SW480 (cell line): Measurements from ENCODE around the gene SLC5A10.

Source experiments
- DNase-seq: peaks from one replicate; pipeline ENCODE4 v3.0.0-alpha.2; 2016; ENCODE audit warnings: low spot score

The SLC5A10 gene

DNA sequence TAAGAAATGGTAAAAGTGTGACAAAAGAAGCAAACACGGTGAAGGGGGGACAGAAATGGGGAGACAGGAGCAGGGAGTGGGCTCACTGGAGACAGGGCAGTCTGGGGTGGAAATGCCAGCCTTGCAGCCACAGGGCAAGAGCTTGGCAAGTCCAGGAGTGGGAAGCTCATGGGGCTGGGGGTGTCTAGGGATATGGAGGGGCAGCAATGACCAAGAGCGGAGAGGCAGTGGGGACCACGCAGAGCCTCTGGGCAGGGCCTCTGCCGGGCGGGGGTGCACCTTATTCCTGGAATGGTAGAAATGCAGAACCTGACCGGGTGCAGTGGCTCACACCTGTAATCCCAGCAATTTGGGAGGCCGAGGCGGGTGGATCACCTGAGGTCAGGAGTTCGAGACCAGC, 12.6 kb downstream of the SLC5A10 start:
- no peak for DNase-seq

DNA sequence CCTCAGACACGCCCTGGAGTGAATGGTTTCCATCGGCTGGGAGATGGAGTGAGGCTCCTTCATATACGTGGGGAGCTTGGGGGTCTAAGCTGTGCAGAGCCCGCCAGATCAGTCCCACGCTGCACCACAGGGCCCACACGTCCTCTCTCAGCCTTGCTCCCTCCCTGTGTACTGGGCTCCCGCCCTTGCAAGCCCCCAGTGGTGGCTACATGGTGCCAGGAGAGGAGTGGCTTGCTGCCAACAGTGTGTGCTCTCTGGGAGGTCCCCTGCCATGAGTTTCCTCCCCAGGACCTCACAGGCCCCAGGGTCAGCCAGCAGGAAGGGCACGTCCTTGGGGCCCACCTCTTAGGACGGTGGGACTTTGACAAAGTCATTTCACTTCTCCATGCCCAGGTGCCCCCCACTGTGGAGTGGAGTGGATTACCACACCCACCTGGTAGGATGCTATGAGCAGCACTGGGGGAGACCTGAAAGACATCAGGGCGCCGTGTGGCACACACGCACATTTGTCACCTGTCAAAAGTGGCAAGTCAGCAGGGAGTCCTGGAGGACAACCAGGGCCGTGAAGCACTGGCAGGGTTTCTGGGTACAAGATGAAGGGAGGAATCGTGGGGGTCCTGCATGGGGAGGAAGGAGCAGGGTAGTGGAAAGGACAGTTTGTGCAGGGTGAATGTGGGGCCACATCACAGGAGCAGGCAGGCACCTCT, 13.7 kb downstream of the SLC5A10 start:
- DNase-seq = no peak

DNA sequence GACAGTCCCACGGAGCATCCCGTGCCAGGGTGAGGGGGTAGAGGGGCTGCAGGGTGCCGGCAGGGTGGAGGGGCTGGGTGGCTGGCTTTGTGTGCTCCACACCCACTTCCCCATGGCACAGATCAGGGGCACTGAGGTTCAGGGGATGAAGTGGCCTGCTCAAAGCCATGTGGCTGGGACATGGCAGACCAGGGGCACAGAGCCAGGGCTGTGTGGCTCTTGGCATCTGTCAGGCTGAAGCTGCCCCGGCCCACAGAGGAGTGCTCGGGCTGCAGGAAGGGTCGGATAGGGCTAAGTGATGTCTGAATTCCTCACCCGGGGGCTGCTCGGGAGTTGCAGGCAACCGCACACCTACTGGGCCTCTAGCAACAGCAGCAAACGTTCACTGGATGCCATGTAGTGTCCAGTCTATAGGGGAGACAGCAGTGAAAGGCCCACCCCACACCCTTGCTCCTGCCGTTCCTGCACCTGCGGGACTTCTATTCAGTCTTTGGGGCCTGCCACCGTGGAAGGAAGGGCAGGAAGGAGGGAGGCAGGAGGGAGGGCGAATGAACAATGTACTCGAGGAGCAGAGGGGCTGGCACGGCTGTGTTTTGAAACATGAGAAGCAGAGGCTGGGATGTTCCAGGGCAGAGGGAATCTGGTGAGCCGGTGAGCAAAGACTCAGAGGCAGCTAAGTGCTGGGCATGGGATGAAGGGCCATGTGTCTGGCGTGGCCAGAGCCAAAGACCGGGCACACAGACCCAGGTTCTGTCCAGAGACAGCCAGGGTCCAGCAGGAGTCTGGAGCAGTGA, 15.1 kb downstream of the SLC5A10 start:
- no peak for DNase-seq

DNA sequence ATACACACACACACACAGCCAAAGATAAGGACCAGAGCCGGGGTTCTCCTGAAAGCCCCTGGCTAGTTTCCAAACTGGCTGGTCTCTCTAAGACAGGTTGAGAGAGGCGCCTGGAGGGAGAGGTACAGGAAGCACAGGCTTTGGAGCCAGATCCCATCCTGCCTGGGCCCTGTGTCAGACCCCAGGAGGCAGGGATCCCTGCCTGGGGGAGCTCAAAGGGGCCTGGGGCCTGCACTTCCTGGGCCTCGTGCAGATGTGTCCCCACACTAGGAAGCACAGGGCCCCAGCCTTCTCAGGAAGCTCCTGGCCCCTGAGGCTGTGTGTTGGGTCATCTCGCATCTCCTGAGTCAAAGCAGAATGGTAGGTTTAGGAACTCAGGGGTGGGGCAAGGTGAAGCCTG, 16.0 kb downstream of the SLC5A10 start:
- no peak for DNase-seq

DNA sequence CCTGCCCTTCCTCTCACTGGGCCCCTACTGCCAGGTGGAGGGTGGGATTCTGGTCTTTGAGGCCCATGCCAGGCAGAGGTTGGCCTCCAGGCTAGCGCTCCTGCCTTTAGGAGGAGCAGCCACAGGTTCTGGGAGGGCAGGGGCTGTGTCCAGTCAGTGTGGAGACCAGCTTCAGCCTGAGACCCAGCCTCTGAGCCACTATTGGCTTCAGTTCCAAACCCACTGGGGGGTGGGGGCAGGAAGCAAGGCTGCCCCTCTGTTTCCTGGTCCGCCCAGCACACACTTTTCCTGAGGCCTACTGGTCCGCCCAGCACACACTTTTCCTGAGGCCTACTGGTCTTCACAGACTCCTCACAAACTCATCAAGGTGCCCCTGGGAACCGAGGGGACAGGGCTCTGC, 16.4 kb downstream of the SLC5A10 start:
- DNase-seq = no peak

DNA sequence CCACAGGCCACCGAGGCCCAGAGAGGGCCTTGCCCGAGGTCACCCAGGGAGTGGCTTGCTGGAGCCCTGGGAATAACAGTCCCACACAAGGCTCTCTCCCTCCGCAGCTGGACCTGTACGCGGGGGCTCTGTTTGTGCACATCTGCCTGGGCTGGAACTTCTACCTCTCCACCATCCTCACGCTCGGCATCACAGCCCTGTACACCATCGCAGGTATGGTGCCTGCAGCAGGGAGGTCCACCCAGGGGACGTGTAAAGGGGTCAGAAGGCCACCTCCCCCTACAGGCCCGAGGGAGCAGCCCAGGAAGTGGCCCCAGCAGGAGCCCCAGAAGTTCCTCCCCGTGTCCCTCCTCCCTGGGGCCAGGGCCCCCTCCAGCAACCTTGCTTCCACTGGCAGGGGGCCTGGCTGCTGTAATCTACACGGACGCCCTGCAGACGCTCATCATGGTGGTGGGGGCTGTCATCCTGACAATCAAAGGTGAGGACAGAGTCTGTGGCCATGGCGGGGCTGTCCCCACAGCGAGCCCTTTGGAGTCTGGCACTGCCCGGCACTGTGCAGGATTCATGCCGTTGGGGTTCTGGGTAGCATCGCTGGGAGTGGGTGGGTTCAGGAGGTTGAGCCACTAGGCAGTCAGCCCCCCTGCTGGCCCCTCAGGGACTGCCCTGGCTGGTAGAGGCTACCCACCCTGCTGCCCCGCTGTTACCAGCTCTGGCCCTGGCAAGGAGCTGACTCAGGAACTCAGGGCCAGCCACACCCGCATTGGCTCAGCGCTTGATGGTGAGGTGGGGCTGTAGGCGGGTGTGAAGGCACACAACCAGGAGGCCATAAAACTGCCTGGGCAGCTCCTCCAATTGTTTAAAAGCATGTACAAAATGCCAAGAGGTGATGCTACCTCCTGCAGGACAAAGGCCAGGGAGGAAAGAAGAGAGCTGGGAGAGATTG, 17.3 kb downstream of the SLC5A10 start:
- peak; percentile 60 for DNase-seq

DNA sequence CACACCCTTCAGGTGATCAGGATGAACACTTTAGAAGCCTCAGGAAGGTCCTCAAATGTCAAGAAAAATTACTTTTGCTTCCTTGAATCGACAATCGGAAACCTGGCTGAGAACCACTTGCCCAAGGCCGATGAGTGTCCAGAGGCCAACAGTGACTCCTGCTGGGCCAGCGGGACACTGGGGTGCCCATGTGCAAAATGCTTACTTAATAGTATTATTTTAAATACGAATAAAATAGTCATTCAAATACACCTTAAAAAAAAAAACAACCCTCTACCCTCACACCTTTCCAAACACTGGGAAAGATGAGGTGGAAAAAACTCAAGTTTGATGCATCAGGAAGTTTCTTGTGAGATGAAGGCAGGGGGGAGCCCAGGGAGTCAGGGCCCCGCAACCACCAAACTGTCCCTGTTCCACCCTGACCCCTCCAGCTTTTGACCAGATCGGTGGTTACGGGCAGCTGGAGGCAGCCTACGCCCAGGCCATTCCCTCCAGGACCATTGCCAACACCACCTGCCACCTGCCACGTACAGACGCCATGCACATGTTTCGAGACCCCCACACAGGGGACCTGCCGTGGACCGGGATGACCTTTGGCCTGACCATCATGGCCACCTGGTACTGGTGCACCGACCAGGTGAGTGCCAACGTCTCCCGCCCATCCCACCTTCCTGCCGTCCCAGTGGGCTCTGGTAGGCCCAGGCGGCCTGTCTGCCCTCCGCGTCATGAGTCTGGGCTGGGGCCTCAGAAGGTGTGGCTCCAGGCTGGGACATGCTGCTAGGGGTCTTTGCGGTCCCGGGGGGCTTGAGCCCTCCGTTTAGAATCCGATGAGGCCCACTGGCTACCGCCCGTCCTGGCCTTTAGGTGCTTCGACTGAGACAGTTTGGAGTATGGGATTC, 18.9 kb downstream of the SLC5A10 start:
- no peak for DNase-seq

DNA sequence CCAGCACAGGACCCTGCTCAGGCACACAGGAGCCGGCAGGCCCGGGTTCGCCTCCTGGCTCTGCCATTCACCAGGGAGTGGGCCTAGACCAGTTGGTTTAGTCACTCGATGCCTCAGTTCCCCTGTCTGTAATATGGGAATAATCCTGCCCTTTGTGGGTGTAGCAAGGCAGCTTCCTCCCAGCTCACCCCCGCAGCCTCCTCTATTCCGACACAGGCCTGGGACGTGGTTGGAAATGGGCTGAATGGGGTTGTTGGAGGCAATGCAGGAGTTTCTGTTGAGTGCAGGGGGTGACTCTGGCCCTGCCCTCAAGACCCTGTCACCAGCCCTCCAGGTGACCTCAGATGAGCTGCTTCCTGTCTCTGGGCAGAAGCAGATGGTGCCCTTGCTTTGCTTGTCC, 19.8 kb downstream of the SLC5A10 start:
- no peak for DNase-seq

DNA sequence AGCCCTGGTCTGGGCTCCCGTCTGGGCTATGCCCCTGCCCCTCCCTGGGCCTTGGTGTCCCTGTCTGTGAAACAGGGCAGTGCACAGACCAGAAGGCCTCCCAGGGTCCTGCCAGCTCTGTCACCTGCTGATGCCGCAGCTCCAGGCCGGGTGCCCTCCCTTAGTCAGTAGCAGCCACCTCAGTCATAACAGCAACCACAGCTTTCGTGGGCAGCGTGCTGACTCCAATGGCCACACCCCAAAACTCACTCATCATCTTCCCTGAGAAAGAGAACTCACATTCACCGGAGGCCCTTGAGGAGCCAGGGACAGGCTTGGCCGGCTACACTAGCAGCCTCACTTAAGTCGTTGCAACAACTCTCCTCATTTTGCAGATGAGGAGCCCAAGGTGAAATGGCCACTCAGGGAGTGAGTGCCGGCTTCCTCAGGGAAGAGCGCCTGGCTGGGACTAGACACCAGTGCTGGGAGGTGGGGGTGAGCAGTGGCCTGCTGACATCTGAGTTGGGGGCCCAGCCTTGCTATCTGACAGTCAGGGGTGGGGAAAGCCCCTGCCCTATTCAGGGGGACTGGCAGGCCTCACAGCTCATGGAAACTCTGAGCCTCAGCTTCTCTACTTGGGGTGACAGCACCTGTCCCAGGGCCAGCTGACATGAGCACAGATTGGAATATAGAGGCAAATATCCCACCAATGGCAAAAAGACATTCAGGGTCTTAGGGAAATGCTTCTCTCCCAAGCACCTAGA, 22.6 kb downstream of the SLC5A10 start:
- no peak for DNase-seq

DNA sequence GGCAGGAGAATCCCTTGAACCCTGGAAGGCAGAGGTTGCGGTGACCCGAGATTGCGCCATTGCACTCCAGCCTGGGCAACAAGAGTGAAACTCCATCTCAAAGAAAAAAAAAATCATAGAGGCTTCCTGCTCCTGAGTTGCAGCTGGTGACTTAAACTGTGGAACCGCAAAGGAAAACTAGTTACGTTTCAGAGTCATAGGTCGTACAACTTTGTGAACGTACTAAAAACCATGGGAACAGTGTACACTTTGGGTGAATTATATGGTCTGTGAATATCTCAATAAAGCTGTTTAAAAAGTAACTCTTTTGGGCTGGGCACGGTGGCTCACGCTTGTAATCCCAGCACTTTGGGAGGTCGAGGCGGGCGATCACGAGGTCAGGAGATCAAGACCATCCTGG, 23.6 kb downstream of the SLC5A10 start:
- DNase-seq = no peak

DNA sequence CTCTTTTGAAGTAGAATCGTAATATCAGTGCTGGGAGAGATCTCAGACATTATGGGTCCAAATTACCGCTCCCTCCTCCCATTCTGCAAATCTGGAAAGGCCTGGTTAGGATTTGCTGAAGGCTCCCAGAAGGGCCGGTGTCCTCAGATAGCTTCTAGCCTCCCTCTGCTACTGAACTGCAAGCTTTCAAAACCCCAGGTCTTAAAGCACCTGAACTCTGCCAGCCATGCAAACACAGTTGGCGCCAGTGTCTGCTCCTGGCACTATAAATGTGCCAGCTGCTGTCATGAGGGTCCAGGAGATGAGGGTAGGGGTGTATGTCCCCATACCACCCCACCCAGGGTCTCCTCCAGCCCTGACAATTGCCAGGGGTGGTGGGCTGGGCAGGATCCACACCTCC, 24.2 kb downstream of the SLC5A10 start:
- DNase-seq = no peak

DNA sequence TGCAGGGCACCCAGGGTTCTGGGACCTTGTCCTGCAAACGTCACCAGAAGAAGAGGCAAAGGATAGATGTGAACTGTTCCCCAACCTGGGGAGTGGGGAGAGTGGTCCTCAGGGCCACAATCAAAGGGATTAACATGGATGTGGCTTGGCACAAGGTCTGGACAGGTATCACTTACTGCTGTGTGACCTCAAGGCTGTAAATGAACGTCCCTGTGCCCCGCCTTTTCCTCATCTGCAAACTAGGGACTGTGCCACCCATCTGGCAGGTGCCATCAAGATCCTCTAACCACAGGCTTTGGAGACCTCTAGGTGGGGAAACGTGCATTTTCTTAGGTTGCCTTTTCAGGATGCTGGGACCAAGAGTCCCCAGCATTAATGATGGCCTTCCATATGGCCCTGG, 25.1 kb downstream of the SLC5A10 start:
- no peak for DNase-seq

DNA sequence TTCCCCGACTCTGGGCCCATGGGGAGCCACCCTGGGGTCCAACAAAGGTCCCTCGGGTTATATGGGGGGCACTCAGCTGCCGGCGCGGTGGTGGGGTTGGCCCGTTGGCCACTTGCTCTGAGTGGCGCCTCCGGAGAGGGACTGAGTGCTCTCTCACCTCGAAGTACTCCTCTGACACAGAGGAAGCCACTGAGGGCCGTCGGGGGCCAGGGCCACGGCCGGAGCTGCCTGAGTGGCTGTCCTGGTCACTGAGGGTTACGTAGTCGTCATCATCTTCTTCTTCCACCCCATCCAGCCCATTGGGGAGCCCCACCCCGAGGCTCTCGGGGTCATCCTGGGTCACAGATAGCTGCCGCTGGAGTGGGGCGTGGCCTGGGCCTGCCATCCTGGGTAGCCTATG, 25.7 kb downstream of the SLC5A10 start:
- DNase-seq = no peak

DNA sequence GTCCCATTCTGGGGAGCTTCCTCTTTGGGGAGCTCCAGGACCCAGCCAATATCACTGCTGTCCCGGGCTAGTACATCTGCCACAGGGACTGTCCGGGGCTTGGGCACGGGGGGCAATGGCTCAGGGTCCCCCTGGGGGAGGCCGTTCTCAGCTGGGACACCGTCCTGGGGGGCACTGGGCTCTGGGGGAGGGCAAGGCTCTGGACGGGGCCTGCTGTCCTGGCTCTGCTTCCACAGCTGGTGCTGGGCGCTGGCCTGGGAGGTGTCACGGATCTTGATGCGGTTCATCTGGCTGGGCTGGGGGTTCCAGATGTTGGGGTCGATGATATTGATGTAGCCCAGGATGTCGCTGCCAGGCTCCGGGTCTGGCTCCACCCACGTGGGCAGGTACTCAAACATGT, 26.1 kb downstream of the SLC5A10 start:
- DNase-seq = no peak

DNA sequence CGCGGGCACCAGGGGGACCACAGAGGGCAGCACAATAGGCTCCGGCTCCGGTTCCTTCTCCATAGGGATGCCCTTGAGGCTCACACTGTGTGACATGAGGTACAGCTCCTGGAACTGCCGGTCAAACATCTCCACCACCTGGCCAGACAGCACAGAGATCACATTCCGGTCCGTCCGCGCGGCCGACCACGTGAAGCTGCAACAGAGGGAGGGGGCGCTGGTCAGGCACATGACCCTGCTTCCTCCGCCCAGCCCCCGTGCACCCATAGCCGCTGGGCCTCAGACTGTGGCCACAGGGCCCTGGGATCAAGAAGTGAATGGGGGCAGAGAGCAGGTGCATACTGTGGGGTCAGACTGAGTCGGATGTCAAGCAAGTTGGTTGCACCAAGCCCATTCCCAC, 26.7 kb downstream of the SLC5A10 start:
- DNase-seq = no peak

DNA sequence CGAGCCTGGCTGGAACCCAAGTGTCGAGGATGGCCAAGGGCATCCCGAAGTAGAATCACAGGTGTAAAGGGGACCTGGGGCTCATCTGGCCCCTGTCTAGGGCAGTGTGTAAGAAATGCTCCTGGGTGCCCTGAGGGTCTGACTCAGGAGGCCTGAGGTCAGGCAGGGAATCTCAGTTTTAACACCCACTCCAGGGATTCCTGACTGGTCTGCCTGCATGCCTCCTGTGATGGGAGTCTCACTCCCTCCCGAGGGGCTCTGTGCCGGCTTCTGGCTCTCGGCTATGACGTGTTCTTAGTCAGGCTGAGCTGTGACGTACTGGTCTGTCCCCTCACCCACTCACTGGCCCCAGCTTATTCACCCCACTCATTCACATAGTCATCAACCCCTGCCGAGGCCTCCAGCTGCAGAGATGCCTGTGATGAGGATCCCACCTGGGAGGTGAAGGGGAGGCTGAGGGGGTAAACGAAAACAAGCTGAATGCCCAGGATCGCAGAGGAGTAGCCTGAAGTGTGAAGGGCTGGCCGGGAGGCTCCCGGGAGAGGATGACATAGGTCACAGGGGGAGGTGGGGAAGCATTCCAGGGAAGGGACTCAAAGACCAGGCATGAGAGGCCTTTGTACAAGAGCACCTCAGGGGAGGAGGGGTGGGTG, 28.8 kb downstream of the SLC5A10 start:
- DNase-seq = no peak

DNA sequence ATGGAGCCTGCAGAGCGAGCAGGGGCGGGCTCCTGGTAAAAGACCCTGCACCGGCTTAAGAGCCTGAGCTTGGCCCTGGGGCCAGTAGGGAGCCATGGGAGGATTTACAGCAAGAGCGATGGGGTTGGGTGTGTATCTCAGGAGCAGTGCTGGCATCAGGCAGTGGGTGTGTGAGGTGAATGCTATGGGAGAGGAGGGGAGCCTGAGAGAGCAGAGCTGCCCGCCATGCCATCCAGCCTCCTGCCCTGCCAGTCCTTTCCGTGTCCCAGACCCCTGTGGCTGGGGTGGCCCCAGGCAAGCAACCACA, 29.3 kb downstream of the SLC5A10 start:
- no peak for DNase-seq

DNA sequence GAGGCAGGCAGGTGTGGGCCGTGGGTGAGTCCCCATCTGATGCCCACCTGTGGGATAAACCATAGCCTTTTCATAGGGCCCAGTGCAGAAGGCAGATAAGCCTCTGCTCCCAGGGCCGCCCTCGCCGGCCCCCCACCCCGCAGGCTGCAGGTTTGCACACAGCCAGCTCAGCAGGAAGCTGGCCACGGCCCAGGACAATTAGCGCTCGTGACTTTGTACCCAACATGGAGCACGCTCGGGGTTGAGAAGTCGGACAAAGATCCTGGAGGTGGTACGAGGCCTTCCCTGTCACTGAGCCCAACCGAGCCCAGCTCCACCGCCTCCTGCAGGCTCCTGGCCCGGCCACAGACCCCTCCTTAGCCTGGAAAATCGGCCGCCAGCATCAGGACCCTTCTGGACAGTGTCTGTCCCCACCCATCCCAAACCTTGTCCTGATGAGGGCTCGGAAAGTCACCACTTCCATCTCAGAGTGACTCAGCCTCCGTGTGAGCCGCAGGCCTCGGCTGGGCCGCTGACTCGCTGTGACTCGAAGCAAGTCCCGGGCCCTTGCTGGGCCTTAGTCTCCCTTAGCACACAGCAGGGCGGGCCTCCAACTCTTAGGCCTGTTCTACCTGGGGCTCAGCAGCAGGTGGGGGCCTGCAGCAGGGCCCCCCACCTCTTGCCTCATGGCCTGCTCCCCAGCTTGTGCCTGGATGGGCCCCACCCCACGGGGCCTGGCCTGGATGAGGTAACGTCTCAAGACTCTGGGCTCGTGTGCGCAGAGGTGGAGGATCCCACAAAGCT, 29.9 kb downstream of the SLC5A10 start:
- DNase-seq = peak; percentile 44

DNA sequence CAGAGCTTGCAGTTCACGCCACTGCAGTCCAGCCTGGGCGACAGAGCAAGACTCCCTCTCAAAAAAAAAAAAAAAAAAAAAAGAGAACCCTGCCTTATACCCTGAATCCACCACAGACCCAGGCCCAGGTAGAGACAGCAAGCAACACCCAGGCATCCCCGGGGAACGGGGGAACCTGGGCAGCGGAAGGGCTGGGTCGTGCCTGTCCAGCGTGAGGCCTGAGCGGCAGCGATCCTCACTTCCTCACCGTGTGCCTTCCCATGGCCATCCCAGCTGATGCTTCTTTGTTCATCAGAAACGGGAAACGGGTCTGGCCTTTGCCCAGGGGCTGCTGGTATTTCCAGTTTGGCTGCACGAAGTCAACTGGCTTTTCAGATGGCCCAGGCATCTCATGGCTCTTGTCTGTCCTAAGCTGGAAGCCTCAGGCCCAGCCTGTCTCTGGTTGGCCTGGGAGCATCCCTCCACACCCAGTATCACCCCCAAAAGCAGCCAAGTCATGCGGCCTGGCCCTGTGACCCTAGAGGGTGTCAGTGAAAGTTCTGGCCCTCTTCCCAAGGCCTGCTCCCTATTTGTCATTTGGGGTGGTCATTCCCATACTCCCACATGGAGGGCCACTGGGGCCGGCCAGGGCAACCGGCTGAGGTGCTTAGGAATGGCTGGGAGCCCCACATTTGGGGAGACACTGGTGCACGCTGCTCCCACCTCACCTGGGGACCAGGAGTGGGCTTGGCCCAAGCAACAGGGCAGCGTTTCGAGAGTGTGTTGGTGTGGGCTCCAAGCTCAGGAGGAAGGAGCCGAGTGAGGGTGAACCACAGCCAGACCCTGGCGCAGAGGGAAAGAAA, 32.5 kb downstream of the SLC5A10 start:
- no peak for DNase-seq
